GM12878 (cell line): ENCODE data around the gene MT3. TPM values are rescaled to one million over a fixed set of nuclear protein-coding genes. Genes with fewer than 3 reads are reported as not detected.

Source experiments
- ATAC-seq: fragments of 200-7000 bp; cut with Tn5 transposase; 3 replicates; pipeline ENCODE4 v1.9.1; 2020; ENCODE audit warnings: mild to moderate bottlenecking, moderate library complexity
- BruUV-seq: library from RNA; stranded (reverse); fragments of 400-500 nt; replicated peaks from 2 replicates; lab custom pipeline; 2021; lab: Mats Ljungman, UMichigan
- CTCF ChIA-PET: fragments of 300-600 bp; sonication (Branson Sonifier 250); formaldehyde crosslinking; extraction: SDS; loops from one replicate; lab custom pipeline; 2021; ENCODE audit warnings: inconsistent platforms; lab: Yijun Ruan, JAX
- POLR2A ChIA-PET: fragments of 350-600 bp; formaldehyde crosslinking; extraction: SDS; loops from one replicate; lab custom pipeline; 2021; ENCODE audit warnings: inconsistent platforms; lab: Charles Lee
- RAD21 ChIA-PET: fragments of 300-600 bp; sonication (Branson Sonifier 250); formaldehyde crosslinking; loops from one replicate; lab custom pipeline; 2023; ENCODE audit warnings: antibody characterized with exemption; ENCODE audit not compliant: unreplicated experiment; lab: Charles Lee
- SMC1A ChIA-PET: fragments of 300-600 bp; sonication (Branson Sonifier 250); formaldehyde crosslinking; loops from one replicate; lab custom pipeline; 2023; ENCODE audit not compliant: unreplicated experiment, uncharacterized antibody; lab: Charles Lee
- DNase-seq: peaks from one replicate; pipeline ENCODE4 v3.0.0-alpha.2; 2011; ENCODE audit warnings: low read depth, low spot score
- FAIRE-seq: peaks from 3 replicates; lab custom pipeline; 2011; peaks lifted over from hg19 to GRCh38; lab: Jason Lieb, UNC
- H2AFZ ChIP-seq: 2 replicates; pipeline ENCODE4 v1.6.0; 2011; ENCODE audit warnings: low read depth, low read length, control low read depth; ENCODE audit not compliant: control insufficient read depth
- H3K27ac ChIP-seq: 2 replicates; pipeline ENCODE4 v1.5.1; 2011; ENCODE audit warnings: control low read depth; ENCODE audit not compliant: control insufficient read depth, insufficient read depth
- H3K27me3 ChIP-seq, 2 experiments: replicated peaks in 1 of 2; 2 replicates each; pipeline versions ENCODE4 v1.6.0 to v1.6.1; 2011; ENCODE audit warnings: low read length in 1 of 2; ENCODE audit not compliant: control insufficient read depth in 2 of 2, insufficient read depth in 2 of 2
- H3K36me3 ChIP-seq, 2 experiments: 2 replicates each; pipeline ENCODE4 v1.5.1; 2011; ENCODE audit warnings: low read length in 1 of 2; ENCODE audit not compliant: control insufficient read depth in 2 of 2, insufficient read depth in 2 of 2
- H3K4me1 ChIP-seq: 2 replicates; pipeline ENCODE4 v1.6.1; 2011; ENCODE audit warnings: mild to moderate bottlenecking, low read length, moderate library complexity, mixed read lengths; ENCODE audit not compliant: control insufficient read depth, insufficient read depth
- H3K4me2 ChIP-seq: 2 replicates; pipeline ENCODE4 v1.6.0; 2011; ENCODE audit warnings: control low read depth; ENCODE audit not compliant: control insufficient read depth, insufficient read depth
- H3K4me3 ChIP-seq: fragments of 200-600 bp; sonication (generic); 2 replicates; pipeline ENCODE4 v1.5.1; 2016
- H3K79me2 ChIP-seq: 2 replicates; pipeline ENCODE4 v1.6.0; 2011; ENCODE audit warnings: low read length; ENCODE audit not compliant: control insufficient read depth, insufficient read depth
- H3K9ac ChIP-seq: 2 replicates; pipeline ENCODE4 v1.8.0; 2011; ENCODE audit warnings: low read length, control low read depth, mixed read lengths; ENCODE audit not compliant: control insufficient read depth, insufficient read depth
- H3K9me3 ChIP-seq: replicated peaks from 3 replicates; pipeline ENCODE4 v1.5.1; 2011; ENCODE audit warnings: mild to moderate bottlenecking, low read length; ENCODE audit not compliant: control insufficient read depth, insufficient read depth
- H4K20me1 ChIP-seq: 2 replicates; pipeline ENCODE4 v1.6.0; 2011; ENCODE audit not compliant: control insufficient read depth, insufficient read depth
- BACH1 ChIP-seq: fragments of 450-650 bp; IDR thresholded peaks from 2 replicates; pipeline ENCODE4 v1.6.1; 2017; ENCODE audit warnings: mild to moderate bottlenecking, borderline replicate concordance
- BHLHE40 ChIP-seq, 2 experiments: fragments of 450-650 bp in 1 of 2; IDR thresholded peaks; 2 replicates each; pipeline ENCODE4 v1.6.1; 2011 to 2017; ENCODE audit warnings: low read depth in 2 of 2, borderline replicate concordance in 1 of 2, improper control_type of control experiment in 1 of 2, low read length in 1 of 2, mild to moderate bottlenecking in 1 of 2
- CREM ChIP-seq: IDR thresholded peaks from 2 replicates; pipeline ENCODE4 v1.6.1; 2014; ENCODE audit warnings: antibody characterized with exemption, low read depth
- E2F4 ChIP-seq: IDR thresholded peaks from 2 replicates; pipeline ENCODE4 v1.6.1; 2012; ENCODE audit warnings: low read depth, low read length, improper control_type of control experiment
- HDAC2 ChIP-seq: fragments of 200-600 bp; sonication (generic); IDR thresholded peaks from 2 replicates; pipeline ENCODE4 v1.6.1; 2017
- JUND ChIP-seq: IDR thresholded peaks from 2 replicates; pipeline ENCODE4 v1.6.1; 2012; ENCODE audit warnings: low read depth, mild to moderate bottlenecking, low read length, improper control_type of control experiment, moderate library complexity
- KLF5 ChIP-seq: fragments of 450-650 bp; IDR thresholded peaks from 2 replicates; pipeline ENCODE4 v1.6.1; 2014; ENCODE audit warnings: mild to moderate bottlenecking; ENCODE audit not compliant: partially characterized antibody
- MEF2B ChIP-seq: fragments of 450-650 bp; IDR thresholded peaks from 2 replicates; pipeline ENCODE4 v1.6.1; 2018; ENCODE audit warnings: mild to moderate bottlenecking, moderate library complexity; ENCODE audit not compliant: partially characterized antibody, poor library complexity, severe bottlenecking
- NKRF ChIP-seq: fragments of 450-650 bp; conservative IDR thresholded peaks from 2 replicates; pipeline ENCODE4 v1.6.1; 2017; ENCODE audit warnings: mild to moderate bottlenecking, moderate library complexity
- RELA ChIP-seq: fragments of 450-650 bp; IDR thresholded peaks from 2 replicates; pipeline ENCODE4 v1.8.0; 2014; ENCODE audit warnings: borderline replicate concordance; ENCODE audit not compliant: partially characterized antibody
- REST ChIP-seq: IDR thresholded peaks from 2 replicates; pipeline ENCODE4 v1.6.1; 2012; ENCODE audit warnings: mild to moderate bottlenecking, low read depth, low read length
- SIN3A ChIP-seq: IDR thresholded peaks from 2 replicates; pipeline ENCODE4 v1.6.1; 2012; ENCODE audit warnings: low read depth, low read length, improper control_type of control experiment
- SMARCA5 ChIP-seq: fragments of 450-650 bp; IDR thresholded peaks from 2 replicates; pipeline ENCODE4 v1.6.1; 2017; ENCODE audit warnings: mild to moderate bottlenecking
- TBL1XR1 ChIP-seq: IDR thresholded peaks from 2 replicates; pipeline ENCODE4 v1.6.1; 2012; ENCODE audit warnings: low read depth, low read length, improper control_type of control experiment
- TCF12 ChIP-seq: IDR thresholded peaks from 2 replicates; pipeline ENCODE4 v1.6.1; 2011; ENCODE audit warnings: low read depth, mild to moderate bottlenecking, low read length
- ZNF217 ChIP-seq: fragments of 450-650 bp; IDR thresholded peaks from 2 replicates; pipeline ENCODE4 v1.6.1; 2017; ENCODE audit warnings: antibody characterized with exemption, mild to moderate bottlenecking
- WGBS: methylation state at CpG from one replicate; pipeline ENCODE4 v1.1.6; 2016; ENCODE audit warnings: low lambda C conversion rate; ENCODE audit not compliant: insufficient replicate concordance, insufficient coverage; ENCODE audit errors: missing lambda C conversion rate; 5-methylcytosine and 5-hydroxymethylcytosine counted together
- in situ Hi-C: fragments of 300-500 bp; cut with MboI; formaldehyde crosslinking; loops from 9 replicates; pipeline ENCODE4 v1.14.3; 2018; ENCODE audit warnings: mixed read lengths
- intact Hi-C: fragments of 100-400 bp; cut with micrococcal nuclease; formaldehyde crosslinking; loops from one replicate; pipeline ENCODE4 v1.14.2; 2022; ENCODE audit not compliant: unreplicated experiment
- polyA plus RNA-seq, 11 experiments: library from polyadenylated mRNA; depleted of rRNA in 4 of 11; unstranded in 6 of 11; stranded (reverse) in 5 of 11; fragments of >200 nt; fragmentation: Nextera tagmentation in 4 of 11; fragmentation: Illumina TruSeq in 1 of 11; extraction: Ambion mirVana in 4 of 11; extraction: Trizol in 1 of 11; gene quantifications; 1 replicate in 1 of 11; 2 replicates in 10 of 11; pipeline versions ENCODE4 v1.2.1 to v1.2.3, GENCODE V29; 2011 to 2016; ENCODE audit warnings: inconsistent platforms in 2 of 11, missing spikeins in 2 of 11, low read depth in 1 of 11
- total RNA-seq, 4 experiments: library from RNA; depleted of rRNA in 3 of 4; stranded (reverse); fragments of >200 nt in 3 of 4; fragmentation: Illumina TruSeq in 1 of 4; extraction: Trizol in 1 of 4; gene quantifications; 2 replicates each; pipeline versions ENCODE4 v1.2.1 to v1.2.3, GENCODE V29; 2013 to 2021

Gene MT3
- total and polyA plus RNA-seq, 10 of the 15 experiments (the other 5 are each of a cell fraction or from before 2014, with no cell fraction given), result 0.41 TPM; not detected in 9

- intact Hi-C loops, result loop anchor here (1.0 kb wide), 1 partner anchor 22 kb away; no protein-coding TSS in a partner anchor
- H3K4me3 ChIP-seq, result peak within 1 kb of the TSS; percentile 70
- H3K27me3 ChIP-seq, result no peaks in the 10 kb centered on the region; a peak in 1 of 4 replicates
- CTCF ChIA-PET, result interaction anchor here (0.6 to 10.0 kb wide), 5 partner anchors 15 to 94 kb away, joined by 3 to 77 read pairs (median 3); partner anchors contain the start of gene MT1E
- H3K9me3 ChIP-seq, result no peaks in the 10 kb centered on the region
- no peaks in the 10 kb centered on the region for H3K79me2 ChIP-seq
- RAD21 ChIA-PET, result interaction anchor here (0.6 to 4.6 kb wide), 7 partner anchors 16 to 303 kb away, joined by 3 to 23 read pairs (median 5); partner anchors contain the start of gene MT1E
- peak within 1 kb of the TSS; percentile 21; the same call in 1 of the 2 replicates for H3K9ac ChIP-seq
- H3K36me3 ChIP-seq, result no peaks in the 10 kb centered on the region
- ATAC-seq, result peak; percentile 93
- in situ Hi-C loops, result no loop called here
- no peak within 1 kb of the TSS for H3K27ac ChIP-seq
- no peak for DNase-seq
- H4K20me1 ChIP-seq, result no peaks in the 10 kb centered on the region
- FAIRE-seq, result no peak
- 13% methylated on average over 58 of the region's 62 CpGs for WGBS
- H3K4me1 ChIP-seq, result peaks cover 25% of the 10 kb centered on the region
- POLR2A ChIA-PET, result interaction anchor here (1.2 to 1.7 kb wide), 2 partner anchors 17 to 22 kb away, joined by 3 to 6 read pairs; partner anchors contain the start of gene MT1E
- SMC1A ChIA-PET, result no interaction called here
- no TSS peak for BruUV-seq
- H3K4me2 ChIP-seq, result peak within 1 kb of the TSS; percentile 82
- peak within 1 kb of the TSS; percentile 82 for H2AFZ ChIP-seq
- peak; percentile 48 to 85; a peak in 3 of 4 replicates for TF ChIP-seq BHLHE40 (IDR thresholded peaks at IDR 0.05; ENCODE audit: borderline replicate concordance in 1 of 2, low read depth in 2 of 2, low read length in 1 of 2)
- TF ChIP-seq JUND, result 0 out of 2 replicates have a peak, but pooled peaks have one; percentile 32
- peak; percentile 33; the same call in 1 of the 2 replicates for TF ChIP-seq NKRF
- TF ChIP-seq E2F4, result peak; percentile 71; the same call in 1 of the 2 replicates
- peak; percentile 56 for TF ChIP-seq SIN3A
- TF ChIP-seq KLF5, result peak; percentile 55
- TF ChIP-seq RELA, result peak; percentile 23
- TF ChIP-seq SMARCA5, result peak; percentile 99
- peak; percentile 29; the same call in 1 of the 2 replicates for TF ChIP-seq TCF12
- 0 out of 2 replicates have a peak, but pooled peaks have one; percentile 30 for TF ChIP-seq TBL1XR1
- no peak for TF ChIP-seq MEF2B
- peak; percentile 38; the same call in 1 of the 2 replicates for TF ChIP-seq CREM
- peak; percentile 89; the same call in 1 of the 2 replicates for TF ChIP-seq BACH1
- peak; percentile 77; the same call in 1 of the 2 replicates for TF ChIP-seq ZNF217
- no peak for TF ChIP-seq REST
- TF ChIP-seq HDAC2, result no peak
These were observed 18.9 kb downstream of the MT3 start, which contains the start of gene MT2A for GRCh38 chr16:56608043-56608875. TSS of gene MT2A (plus strand) at chr16:56608584. CDS start at chr16:56608656, 72 bp downstream.
